Activated CD8-positive, alpha-beta T cell treated with anti-CD3 and anti-CD28 coated beads for 36 hours (primary cell): ENCODE results near the gene TRMT61B. TPM values are rescaled to one million over a fixed set of nuclear protein-coding genes. Genes with fewer than 3 reads are reported as not detected.

Experiments used
- ATAC-seq: fragments of 200-7000 bp; cut with Tn5 transposase; one replicate; pipeline ENCODE4 v1.10.0; 2021; ENCODE audit warnings: mild to moderate bottlenecking, moderate library complexity
- CTCF ChIA-PET: fragments of 350-600 bp; sonication (Branson Sonifier 250); formaldehyde crosslinking; loops from one replicate; lab custom pipeline; 2021; ENCODE audit warnings: antibody characterized with exemption; lab: Charles Lee
- POLR2A ChIA-PET: fragments of 350-600 bp; sonication (Branson Sonifier 250); formaldehyde crosslinking; loops from one replicate; lab custom pipeline; 2021; ENCODE audit warnings: antibody characterized with exemption; lab: Charles Lee
- DNase-seq: peaks from one replicate; pipeline ENCODE4 v3.0.0-alpha.2; 2020
- H3K27ac Mint-ChIP-seq: one replicate; pipeline ENCODE4 v1.8.0; 2021; ENCODE audit warnings: mild to moderate bottlenecking, mixed read lengths
- H3K27me3 Mint-ChIP-seq: one replicate; pipeline ENCODE4 v1.8.0; 2021; ENCODE audit warnings: mixed read lengths
- H3K36me3 Mint-ChIP-seq: one replicate; pipeline ENCODE4 v1.8.0; 2021; ENCODE audit warnings: low read depth, mixed read lengths
- H3K4me1 Mint-ChIP-seq: one replicate; pipeline ENCODE4 v1.8.0; 2021; ENCODE audit warnings: low read depth, mixed read lengths
- H3K4me3 Mint-ChIP-seq: one replicate; pipeline ENCODE4 v1.8.0; 2021; ENCODE audit warnings: mild to moderate bottlenecking, moderate library complexity, mixed read lengths
- H3K9me3 Mint-ChIP-seq: one replicate; pipeline ENCODE4 v1.8.0; 2021; ENCODE audit warnings: mixed read lengths
- intact Hi-C: fragments of 100-400 bp; cut with micrococcal nuclease; formaldehyde crosslinking; loops from one replicate; pipeline ENCODE4 v1.10.0; 2022
- total RNA-seq, 2 experiments: library from RNA; stranded (reverse); gene quantifications; one replicate each; pipeline ENCODE4 v1.2.3, GENCODE V29; 2021
- TF ChIP-seq, protein P1 (sequence below): fragments of 200-600 bp; IDR thresholded peaks from one replicate; pipeline ENCODE4 v1.8.0; 2022; ENCODE audit warnings: antibody characterized with exemption, mild to moderate bottlenecking

The TRMT61B gene
- total RNA-seq, 2 experiments from 2014 or later: 14.5 to 19.3 TPM

DNA sequence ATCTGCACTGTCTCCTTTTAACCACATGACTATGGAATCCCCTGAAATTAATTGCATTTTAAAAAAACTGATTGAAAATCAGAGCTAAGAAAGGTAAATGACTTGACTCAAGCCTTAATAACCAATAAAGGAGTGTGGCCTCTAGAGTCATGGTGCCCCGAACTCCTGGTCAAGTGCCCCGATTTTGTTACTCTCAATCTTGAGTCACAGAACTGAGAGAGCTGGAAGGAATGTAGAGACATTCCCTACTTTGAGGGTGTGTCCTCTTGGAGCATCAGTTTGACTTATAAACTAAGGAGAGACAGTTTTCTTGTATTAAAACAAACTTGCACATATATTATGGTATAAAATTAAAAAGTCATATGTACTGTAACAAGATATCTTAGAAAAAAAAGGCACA lies 26.8 kb upstream of the TRMT61B start:
- no peak for DNase-seq
- ChIA-PET CTCF (interaction anchor here (1.0 to 1.6 kb wide), 3 partner anchors 8 to 75 kb away, joined by 3 read pairs; no protein-coding TSS in a partner anchor), POLR2A (interaction anchor here (0.7 to 4.1 kb wide), 5 partner anchors 12 to 54 kb away, joined by 3 to 30 read pairs (median 3); no protein-coding TSS in a partner anchor)
- no peaks in the 10 kb centered on the region for H3K27me3 Mint-ChIP-seq
- H3K9me3 Mint-ChIP-seq: no peaks in the 10 kb centered on the region
- peak overlapping the region; percentile 43 for H3K27ac Mint-ChIP-seq
- peak overlapping the region; percentile 100 for H3K4me3 Mint-ChIP-seq
- H3K36me3 Mint-ChIP-seq: peaks cover 40% of the 10 kb centered on the region
- TF ChIP-seq, protein P1, sequence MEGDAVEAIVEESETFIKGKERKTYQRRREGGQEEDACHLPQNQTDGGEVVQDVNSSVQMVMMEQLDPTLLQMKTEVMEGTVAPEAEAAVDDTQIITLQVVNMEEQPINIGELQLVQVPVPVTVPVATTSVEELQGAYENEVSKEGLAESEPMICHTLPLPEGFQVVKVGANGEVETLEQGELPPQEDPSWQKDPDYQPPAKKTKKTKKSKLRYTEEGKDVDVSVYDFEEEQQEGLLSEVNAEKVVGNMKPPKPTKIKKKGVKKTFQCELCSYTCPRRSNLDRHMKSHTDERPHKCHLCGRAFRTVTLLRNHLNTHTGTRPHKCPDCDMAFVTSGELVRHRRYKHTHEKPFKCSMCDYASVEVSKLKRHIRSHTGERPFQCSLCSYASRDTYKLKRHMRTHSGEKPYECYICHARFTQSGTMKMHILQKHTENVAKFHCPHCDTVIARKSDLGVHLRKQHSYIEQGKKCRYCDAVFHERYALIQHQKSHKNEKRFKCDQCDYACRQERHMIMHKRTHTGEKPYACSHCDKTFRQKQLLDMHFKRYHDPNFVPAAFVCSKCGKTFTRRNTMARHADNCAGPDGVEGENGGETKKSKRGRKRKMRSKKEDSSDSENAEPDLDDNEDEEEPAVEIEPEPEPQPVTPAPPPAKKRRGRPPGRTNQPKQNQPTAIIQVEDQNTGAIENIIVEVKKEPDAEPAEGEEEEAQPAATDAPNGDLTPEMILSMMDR: no peak
- ATAC-seq: no peak
- intact Hi-C loops: no loop called here
- H3K4me1 Mint-ChIP-seq: peaks cover 45% of the 10 kb centered on the region

DNA sequence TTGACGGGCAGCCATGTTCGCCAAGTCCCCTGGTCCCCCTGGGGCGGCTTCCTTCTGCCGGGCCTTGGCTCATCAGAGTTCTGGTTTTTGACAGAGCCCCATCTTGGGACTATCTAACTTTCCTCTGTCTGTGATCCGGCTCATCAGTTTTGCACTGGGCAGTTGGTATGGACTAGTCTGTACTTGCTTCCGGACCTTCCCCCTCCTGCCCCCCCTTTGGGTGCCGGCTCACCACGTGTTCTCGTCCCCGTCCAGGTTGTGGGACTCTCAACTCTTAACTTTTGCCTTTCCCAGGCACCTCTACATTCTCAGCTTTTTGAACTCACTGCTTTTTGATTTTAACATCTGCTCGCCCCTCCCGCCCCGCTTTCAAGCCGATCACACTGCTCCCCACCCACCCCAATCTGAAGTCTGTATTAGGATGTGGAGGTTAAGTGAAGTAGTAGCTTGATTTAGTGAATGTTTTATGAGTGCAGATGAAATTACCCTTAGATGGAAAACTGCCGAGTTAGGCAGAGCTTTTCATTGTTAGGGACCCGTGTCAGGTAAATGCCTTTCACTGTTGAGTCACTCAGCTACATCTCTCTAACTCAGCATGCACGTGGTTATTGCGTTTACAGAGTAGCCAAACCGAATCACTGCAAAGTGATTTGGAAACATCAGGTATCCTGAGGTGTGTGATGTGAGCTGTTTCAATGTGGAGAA lies 25.2 kb upstream of the TRMT61B start:
- intact Hi-C loops: no loop called here
- TF ChIP-seq, protein P1: no peak
- Mint-ChIP-seq H3K9me3 (no peaks in the 10 kb centered on the region), H3K4me3 (peak overlapping the region; percentile 100), H3K36me3 (peaks cover 29% of the 10 kb centered on the region), H3K4me1 (peaks cover 34% of the 10 kb centered on the region), H3K27ac (peak overlapping the region; percentile 98), H3K27me3 (no peaks in the 10 kb centered on the region)
- POLR2A ChIA-PET: interaction anchor here (0.6 to 4.1 kb wide), 20 partner anchors 9 to 289 kb away, joined by 3 to 30 read pairs (median 5); partner anchors contain the start of genes PPP1CB and TRMT61B
- CTCF ChIA-PET: interaction anchor here (0.9 to 3.2 kb wide), 6 partner anchors 9 to 329 kb away, joined by 3 to 14 read pairs (median 3); partner anchors contain the start of gene TRMT61B
- ATAC-seq: peak; percentile 14
- peak; percentile 58 for DNase-seq

DNA sequence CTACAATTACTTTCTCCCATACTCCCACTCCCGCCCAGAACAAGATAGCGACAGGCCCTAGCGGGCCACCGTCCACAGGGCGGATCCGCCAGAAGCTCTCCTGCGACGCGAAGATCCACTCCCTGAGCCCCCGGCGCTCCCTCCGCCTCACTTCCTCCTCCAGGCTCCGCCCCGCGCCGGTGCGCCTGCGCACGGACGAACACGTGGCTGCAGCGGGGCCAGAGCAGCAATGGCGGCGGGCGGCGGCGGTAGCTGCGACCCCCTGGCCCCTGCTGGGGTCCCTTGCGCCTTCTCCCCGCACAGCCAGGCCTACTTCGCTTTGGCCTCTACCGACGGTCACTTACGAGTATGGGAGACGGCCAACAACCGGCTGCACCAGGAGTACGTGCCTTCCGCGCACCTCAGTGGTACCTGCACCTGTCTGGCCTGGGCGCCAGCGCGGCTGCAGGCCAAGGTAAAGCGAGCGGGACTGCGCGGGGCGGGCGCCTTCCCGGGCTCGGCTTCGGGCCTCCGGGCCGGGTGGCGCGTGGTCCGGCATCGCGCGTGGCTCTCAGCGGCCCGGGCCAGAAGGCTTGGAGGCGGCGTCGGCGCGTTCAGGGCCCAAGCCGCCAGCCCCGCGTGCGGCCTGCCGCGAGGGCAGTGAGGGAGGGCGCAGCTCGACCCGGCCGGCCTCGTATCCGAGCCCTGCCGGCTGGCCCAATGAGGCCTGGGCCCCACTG lies 24.5 kb upstream of the TRMT61B start, which contains the start of gene WDR43:
TSS of gene WDR43 (plus strand) at position 198 of the 719 bp plus-strand sequence. CDS start at position 230, 32 bp downstream.
- ATAC-seq (peak; percentile 98), DNase-seq (peak; percentile 97)
- Mint-ChIP-seq H3K36me3 (peaks cover 29% of the 10 kb centered on the region), H3K9me3 (no peaks in the 10 kb centered on the region), H3K27me3 (no peaks in the 10 kb centered on the region), H3K4me1 (peaks cover 30% of the 10 kb centered on the region), H3K4me3 (peak within 1 kb of the TSS; percentile 100), H3K27ac (peak within 1 kb of the TSS; percentile 98)
- TF ChIP-seq, protein P1: no peak
- POLR2A ChIA-PET: interaction anchor here (0.6 to 4.1 kb wide), 14 partner anchors 9 to 289 kb away, joined by 3 to 30 read pairs (median 5); partner anchors contain the start of genes PPP1CB and TRMT61B
- CTCF ChIA-PET: interaction anchor here (1.0 to 3.2 kb wide), 3 partner anchors 25 to 328 kb away, joined by 3 to 14 read pairs (median 3); partner anchors contain the start of gene TRMT61B
- intact Hi-C loops: no loop called here

DNA sequence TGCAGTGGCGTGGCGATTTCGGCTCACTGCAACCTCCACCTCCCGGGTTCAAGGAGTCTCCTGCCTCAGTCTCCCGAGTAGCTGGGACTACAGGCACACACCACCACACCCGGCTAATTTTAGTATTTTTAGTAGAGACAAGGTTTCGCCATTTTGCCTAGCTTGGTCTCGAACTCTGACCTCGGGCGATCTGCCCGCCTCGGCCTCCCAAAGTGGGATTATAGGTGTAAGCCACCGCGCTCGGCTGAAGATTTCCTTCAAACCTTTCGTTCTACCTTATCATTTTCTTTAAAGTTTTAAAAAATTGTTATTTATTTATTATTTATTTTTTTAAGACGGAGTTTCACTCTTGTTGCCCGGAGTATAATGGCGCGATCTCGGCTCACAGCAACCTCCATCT lies 23.4 kb upstream of the TRMT61B start:
- Mint-ChIP-seq H3K36me3 (peaks cover 24% of the 10 kb centered on the region), H3K4me3 (no peak overlapping the region), H3K27ac (no peak overlapping the region), H3K27me3 (peaks cover 2% of the 10 kb centered on the region), H3K4me1 (peaks cover 20% of the 10 kb centered on the region), H3K9me3 (no peaks in the 10 kb centered on the region)
- DNase-seq: no peak
- POLR2A ChIA-PET: interaction anchor here (1.8 to 4.8 kb wide), 3 partner anchors 12 to 23 kb away, joined by 4 to 30 read pairs (median 30); partner anchors contain the start of gene TRMT61B
- ATAC-seq: no peak
- intact Hi-C loops: no loop called here
- CTCF ChIA-PET: interaction anchor here (1.6 to 3.2 kb wide), 2 partner anchors 24 to 71 kb away, joined by 3 to 14 read pairs; partner anchors contain the start of gene TRMT61B
- TF ChIP-seq, protein P1: no peak
